Loucy (cell line): Measurements from ENCODE around the gene ADD2.

ENCODE experiments used
- EZH2phosphoT487 ChIP-seq: fragments of 200-600 bp; IDR thresholded peaks from 2 replicates; pipeline ENCODE4 v1.6.1; 2018; ENCODE audit warnings: antibody characterized with exemption, mild to moderate bottlenecking, moderate library complexity, borderline replicate concordance
- TF ChIP-seq, protein P1 (sequence below): fragments of 200-600 bp; sonication (generic); conservative IDR thresholded peaks from 2 replicates; pipeline ENCODE4 v1.5.1; 2014; ENCODE audit warnings: mild to moderate bottlenecking, antibody characterized with exemption, low read length

GRCh38 chr2:70744397-70744796 lies 23.6 kb downstream of the ADD2 start:
- TF ChIP-seq, protein P1, sequence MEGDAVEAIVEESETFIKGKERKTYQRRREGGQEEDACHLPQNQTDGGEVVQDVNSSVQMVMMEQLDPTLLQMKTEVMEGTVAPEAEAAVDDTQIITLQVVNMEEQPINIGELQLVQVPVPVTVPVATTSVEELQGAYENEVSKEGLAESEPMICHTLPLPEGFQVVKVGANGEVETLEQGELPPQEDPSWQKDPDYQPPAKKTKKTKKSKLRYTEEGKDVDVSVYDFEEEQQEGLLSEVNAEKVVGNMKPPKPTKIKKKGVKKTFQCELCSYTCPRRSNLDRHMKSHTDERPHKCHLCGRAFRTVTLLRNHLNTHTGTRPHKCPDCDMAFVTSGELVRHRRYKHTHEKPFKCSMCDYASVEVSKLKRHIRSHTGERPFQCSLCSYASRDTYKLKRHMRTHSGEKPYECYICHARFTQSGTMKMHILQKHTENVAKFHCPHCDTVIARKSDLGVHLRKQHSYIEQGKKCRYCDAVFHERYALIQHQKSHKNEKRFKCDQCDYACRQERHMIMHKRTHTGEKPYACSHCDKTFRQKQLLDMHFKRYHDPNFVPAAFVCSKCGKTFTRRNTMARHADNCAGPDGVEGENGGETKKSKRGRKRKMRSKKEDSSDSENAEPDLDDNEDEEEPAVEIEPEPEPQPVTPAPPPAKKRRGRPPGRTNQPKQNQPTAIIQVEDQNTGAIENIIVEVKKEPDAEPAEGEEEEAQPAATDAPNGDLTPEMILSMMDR = no peak
- TF ChIP-seq EZH2phosphoT487 = no peak
